Stomach (tissue), 9 donors: ENCODE results near the gene EGFL8. TPM values are rescaled to one million over a fixed set of nuclear protein-coding genes. Genes with fewer than 3 reads are reported as not detected.

Experiments
- DNase-seq, 2 donors: peaks; one replicate each; pipeline versions ENCODE4 v3.0.0 to v3.0.0-alpha.2; 2013 to 2019
- H3K27ac ChIP-seq, 5 donors: fragments of 200-600 bp in 4 of 5; sonication (generic) in 4 of 5; one replicate each; pipeline ENCODE4 v1.5.1; 2013 to 2019; ENCODE audit warnings: mild to moderate bottlenecking in 1 of 5, moderate library complexity in 1 of 5
- H3K27me3 ChIP-seq, 3 donors: fragments of 200-600 bp; sonication (generic); one replicate each; pipeline ENCODE4 v1.5.1; 2017 to 2019; ENCODE audit warnings: mixed run types in 1 of 3
- H3K36me3 ChIP-seq, 4 donors: fragments of 200-600 bp; sonication (generic); 1 replicate in 3 of 4; 2 replicates in 1 of 4; pipeline ENCODE4 v1.5.1; 2016 to 2019
- H3K4me1 ChIP-seq, 4 donors: fragments of 200-600 bp; sonication (generic); one replicate each; pipeline ENCODE4 v1.5.1; 2016 to 2019
- H3K4me3 ChIP-seq, 4 donors: fragments of 200-600 bp; sonication (generic) in 3 of 4; one replicate each; pipeline ENCODE4 v1.5.1; 2016 to 2019; ENCODE audit warnings: mild to moderate bottlenecking in 1 of 4
- H3K9me3 ChIP-seq, 4 donors: fragments of 200-600 bp; sonication (generic); one replicate each; pipeline ENCODE4 v1.5.1; 2016 to 2019
- EP300 ChIP-seq: sonication (generic); formaldehyde crosslinking; IDR thresholded peaks from one replicate; pipeline ENCODE4 v1.6.1; 2017; ENCODE audit warnings: antibody characterized with exemption
- POLR2A ChIP-seq, 4 donors: fragments of 450-650 bp; IDR thresholded peaks; one replicate each; pipeline ENCODE4 v1.6.1; 2016; ENCODE audit warnings: antibody characterized with exemption in 4 of 4, control low read depth in 2 of 4, mild to moderate bottlenecking in 1 of 4, moderate library complexity in 1 of 4
- POLR2AphosphoS5 ChIP-seq, 3 donors: sonication (generic); formaldehyde crosslinking; IDR thresholded peaks; one replicate each; pipeline ENCODE4 v1.6.1; 2016; ENCODE audit warnings: antibody characterized with exemption in 3 of 3
- WGBS, 5 donors: extraction: QIAGEN DNeasy Blood & Tissue Kit in 3 of 5; methylation state at CpG; one replicate each; pipeline versions ENCODE4 v1.1.5 to v1.1.7; 2013 to 2018; 5-methylcytosine and 5-hydroxymethylcytosine counted together
- intact Hi-C: fragments of 100-400 bp; cut with DNase I; formaldehyde crosslinking; loops from one replicate; pipeline ENCODE4 v1.15.1; 2023; ENCODE audit warnings: low total_unique reads
- polyA plus RNA-seq, 3 donors: library from polyadenylated mRNA; stranded (reverse); fragments of 200-250 nt; gene quantifications; one replicate each; pipeline ENCODE4 v1.2.3, GENCODE V29; 2013
- total RNA-seq, 5 donors: library from RNA; depleted of rRNA; stranded (reverse); fragments of >200 nt; gene quantifications; one replicate each; pipeline versions ENCODE4 v1.1.0 to v1.2.3, GENCODE V29; 2014 to 2016
- TF ChIP-seq, protein P1 (sequence below), 7 experiments: fragments of 450-650 bp in 4 of 7; fragments of 200-600 bp in 3 of 7; sonication (generic) in 3 of 7; IDR thresholded peaks; one replicate each; pipeline ENCODE4 v1.5.1; 2016 to 2019; ENCODE audit warnings: antibody characterized with exemption in 7 of 7, control low read depth in 2 of 7, mild to moderate bottlenecking in 1 of 7
- donor health status: healthy with polysubstance abuse.
- donor health status: Bipolar disorder and iron deficiency.
- donor health status: healthy.

EGFL8 gene
- total and polyA plus RNA-seq, 8 donors = 0.87 to 224 (median 15.6) TPM

DNA sequence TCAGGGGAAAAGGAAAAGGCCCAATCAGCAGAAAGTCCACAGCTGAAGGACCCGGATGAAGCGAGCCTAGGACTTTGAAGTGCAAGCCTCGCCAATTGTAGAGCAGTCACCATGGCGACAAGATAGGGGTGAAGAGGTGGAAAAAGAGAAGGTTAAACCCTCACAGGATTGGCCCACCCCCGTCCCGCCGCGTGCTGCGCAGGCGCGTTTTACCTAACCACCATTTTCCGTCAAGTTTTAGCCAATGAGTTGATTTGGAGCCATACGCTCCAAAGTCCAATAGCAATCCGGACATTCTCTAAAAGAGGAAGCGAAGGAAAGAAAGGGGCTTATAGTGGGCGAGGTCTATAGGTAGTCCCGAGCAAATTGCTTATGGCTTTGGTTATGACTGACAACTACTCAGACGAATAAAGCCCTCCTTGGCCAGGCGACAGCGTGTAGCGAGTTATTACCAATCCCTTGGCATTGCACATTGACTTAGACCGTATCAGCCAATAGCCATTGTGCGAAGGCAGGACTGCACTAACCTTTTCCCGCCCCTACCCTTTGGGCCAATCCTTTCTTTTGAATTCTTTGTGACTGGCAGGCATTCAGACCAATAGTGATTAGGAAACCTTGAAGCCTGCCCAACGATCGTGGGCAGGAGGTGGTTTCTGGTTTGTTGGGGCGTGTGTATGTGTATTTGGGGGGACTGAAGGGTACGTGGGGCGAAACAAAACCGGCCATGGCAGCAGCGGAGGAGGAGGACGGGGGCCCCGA, 13.6 kb downstream of the EGFL8 start, which contains the start of gene RNF5:
Gene RNF5, plus strand, starts transcription at position 618 of the 759 bp plus-strand sequence. Its CDS starts 107 bp downstream, at position 725.
- no peaks in the 10 kb centered on the region for H3K9me3 ChIP-seq
- peaks cover 52 to 87% (median 73%) of the 10 kb centered on the region in 4 donors for H3K4me1 ChIP-seq
- WGBS, 5 donors = 0 to 1% (median 0%) methylated on average over 29 to 33 of the region's 33 CpGs
- peak within 1 kb of the TSS; percentile 91 to 100 (median 92) for H3K27ac ChIP-seq
- peak; percentile 22 to 74 (median 70) for TF ChIP-seq POLR2AphosphoS5 (IDR thresholded peaks at IDR 0.05)
- TF ChIP-seq, protein P1, sequence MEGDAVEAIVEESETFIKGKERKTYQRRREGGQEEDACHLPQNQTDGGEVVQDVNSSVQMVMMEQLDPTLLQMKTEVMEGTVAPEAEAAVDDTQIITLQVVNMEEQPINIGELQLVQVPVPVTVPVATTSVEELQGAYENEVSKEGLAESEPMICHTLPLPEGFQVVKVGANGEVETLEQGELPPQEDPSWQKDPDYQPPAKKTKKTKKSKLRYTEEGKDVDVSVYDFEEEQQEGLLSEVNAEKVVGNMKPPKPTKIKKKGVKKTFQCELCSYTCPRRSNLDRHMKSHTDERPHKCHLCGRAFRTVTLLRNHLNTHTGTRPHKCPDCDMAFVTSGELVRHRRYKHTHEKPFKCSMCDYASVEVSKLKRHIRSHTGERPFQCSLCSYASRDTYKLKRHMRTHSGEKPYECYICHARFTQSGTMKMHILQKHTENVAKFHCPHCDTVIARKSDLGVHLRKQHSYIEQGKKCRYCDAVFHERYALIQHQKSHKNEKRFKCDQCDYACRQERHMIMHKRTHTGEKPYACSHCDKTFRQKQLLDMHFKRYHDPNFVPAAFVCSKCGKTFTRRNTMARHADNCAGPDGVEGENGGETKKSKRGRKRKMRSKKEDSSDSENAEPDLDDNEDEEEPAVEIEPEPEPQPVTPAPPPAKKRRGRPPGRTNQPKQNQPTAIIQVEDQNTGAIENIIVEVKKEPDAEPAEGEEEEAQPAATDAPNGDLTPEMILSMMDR (IDR thresholded peaks at IDR 0.05) = no peak
- TF ChIP-seq POLR2A (IDR thresholded peaks at IDR 0.05) = no peak
- no peak for TF ChIP-seq EP300
- H3K27me3 ChIP-seq = no peaks in the 10 kb centered on the region
- peaks cover 20 to 34% (median 33%) of the 10 kb centered on the region in 4 donors for H3K36me3 ChIP-seq
- peak within 1 kb of the TSS; percentile 86 to 98 (median 88) for H3K4me3 ChIP-seq
- peak; percentile 97 to 100 for DNase-seq
- intact Hi-C loops = no loop called here

DNA sequence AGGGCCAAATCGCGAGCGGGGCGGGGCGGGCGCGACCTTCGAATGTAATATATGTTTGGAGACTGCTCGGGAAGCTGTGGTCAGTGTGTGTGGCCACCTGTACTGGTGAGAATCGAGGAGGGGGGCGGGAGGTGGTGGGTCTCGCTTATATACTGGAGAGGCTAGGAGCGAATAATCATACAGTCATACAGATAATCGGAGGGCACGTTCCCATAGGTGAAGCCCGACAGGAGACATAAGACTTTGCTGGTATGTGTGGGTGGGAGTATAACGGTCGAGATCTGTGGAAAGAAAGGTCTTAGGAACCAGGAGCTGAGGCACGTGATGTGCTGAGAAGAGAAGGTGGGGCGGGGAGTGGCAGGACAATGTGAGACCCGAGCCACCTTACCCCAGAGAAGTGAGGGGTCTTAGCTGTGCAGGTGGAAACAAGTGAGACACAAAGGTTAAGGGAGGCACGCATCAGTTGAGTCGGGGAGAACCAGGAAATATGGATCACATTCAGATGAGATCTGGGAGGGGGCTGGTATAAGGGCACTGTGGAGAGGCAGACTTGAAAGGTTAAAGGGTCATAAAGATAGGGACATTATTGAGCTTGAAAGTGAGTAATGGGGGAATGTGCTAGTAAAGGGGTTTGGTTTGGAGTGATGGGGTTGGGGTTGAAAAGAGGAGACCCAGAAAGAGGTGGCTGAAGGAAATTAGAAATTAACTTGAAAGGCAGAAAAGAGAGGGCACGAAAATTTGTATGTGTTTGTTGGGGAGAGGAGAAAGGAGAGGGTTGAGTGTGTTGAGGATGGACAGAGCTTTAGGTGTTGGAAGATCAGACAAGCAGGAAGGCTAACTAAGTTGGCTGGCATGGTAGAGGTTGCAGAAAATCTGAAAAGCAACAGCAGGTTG, 14.4 kb downstream of the EGFL8 start:
- no peaks in the 10 kb centered on the region for H3K27me3 ChIP-seq
- intact Hi-C loops = no loop called here
- H3K4me1 ChIP-seq = peaks cover 46 to 80% (median 70%) of the 10 kb centered on the region in 4 donors
- peak in 1 of 2 donors; percentile 62 for DNase-seq
- TF ChIP-seq EP300 = no peak
- TF ChIP-seq POLR2AphosphoS5 (IDR thresholded peaks at IDR 0.05) = no peak
- TF ChIP-seq POLR2A (IDR thresholded peaks at IDR 0.05) = no peak
- TF ChIP-seq, protein P1 (IDR thresholded peaks at IDR 0.05) = no peak
- peaks cover 23 to 42% (median 41%) of the 10 kb centered on the region in 4 donors for H3K36me3 ChIP-seq
- peak overlapping the region; percentile 91 to 100 (median 92) for H3K27ac ChIP-seq
- H3K4me3 ChIP-seq = peak overlapping the region; percentile 86 to 98 (median 88)
- H3K9me3 ChIP-seq = no peaks in the 10 kb centered on the region
- WGBS, 5 donors = 1 to 2% (median 2%) methylated on average over 20 to 24 of the region's 24 CpGs

DNA sequence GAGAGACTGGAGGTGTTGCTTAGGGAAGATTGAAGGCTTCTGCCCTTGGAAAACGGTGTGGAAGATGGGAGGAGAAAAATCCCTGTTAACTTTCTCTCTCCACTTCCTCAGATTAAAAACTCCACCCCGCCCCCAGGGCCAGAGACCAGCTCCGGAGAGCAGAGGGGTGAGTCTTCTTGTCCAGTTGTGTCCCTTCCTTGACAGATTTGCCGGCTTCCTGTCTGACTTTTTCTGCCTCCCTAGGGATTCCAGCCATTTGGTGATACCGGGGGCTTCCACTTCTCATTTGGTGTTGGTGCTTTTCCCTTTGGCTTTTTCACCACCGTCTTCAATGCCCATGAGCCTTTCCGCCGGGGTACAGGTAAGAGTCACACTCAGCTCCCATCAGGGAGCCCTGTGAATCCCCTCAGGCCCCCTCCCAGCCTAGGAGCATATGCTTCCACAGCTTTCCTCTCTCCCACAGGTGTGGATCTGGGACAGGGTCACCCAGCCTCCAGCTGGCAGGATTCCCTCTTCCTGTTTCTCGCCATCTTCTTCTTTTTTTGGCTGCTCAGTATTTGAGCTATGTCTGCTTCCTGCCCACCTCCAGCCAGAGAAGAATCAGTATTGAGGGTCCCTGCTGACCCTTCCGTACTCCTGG, 15.5 kb downstream of the EGFL8 start:
- TF ChIP-seq POLR2AphosphoS5 (IDR thresholded peaks at IDR 0.05) = no peak
- TF ChIP-seq, protein P1 (IDR thresholded peaks at IDR 0.05) = no peak

More for the DNA sequence above, 15.5 kb downstream of the EGFL8 start:
- Histone ChIP-seq H3K36me3 (peaks cover 23 to 49% (median 43%) of the 10 kb centered on the region in 4 donors), H3K27ac (peak overlapping the region in 4 of 5 donors; percentile 91 to 100 (median 92)), H3K4me1 (peaks cover 41 to 79% (median 66%) of the 10 kb centered on the region in 4 donors), H3K9me3 (no peaks in the 10 kb centered on the region), H3K27me3 (no peaks in the 10 kb centered on the region), H3K4me3 (peak overlapping the region in 2 of 4 donors; percentile 86 to 90)
- intact Hi-C loops = no loop called here
- DNase-seq = no peak
- 63 to 72% (median 70%) methylated on average over 10 of the region's 10 CpGs for WGBS, 5 donors
